Endothelial cell (in vitro differentiated cells): ENCODE data around the gene PLAAT2. TPM values are rescaled to one million over a fixed set of nuclear protein-coding genes. Genes with fewer than 3 reads are reported as not detected.

Experiments
- DNase-seq: peaks from one replicate; pipeline ENCODE4 v3.0.0; 2021; ENCODE audit warnings: low spot score
- H3K27ac Mint-ChIP-seq: one replicate; pipeline ENCODE4 v1.8.0; 2021; ENCODE audit warnings: mixed read lengths, inconsistent platforms; ENCODE audit not compliant: unreplicated experiment
- H3K27me3 Mint-ChIP-seq: one replicate; pipeline ENCODE4 v1.8.0; 2021; ENCODE audit warnings: mild to moderate bottlenecking, moderate library complexity, mixed read lengths, inconsistent platforms; ENCODE audit not compliant: unreplicated experiment
- H3K36me3 Mint-ChIP-seq: one replicate; pipeline ENCODE4 v1.8.0; 2021; ENCODE audit warnings: mild to moderate bottlenecking, low read depth, mixed read lengths, inconsistent platforms; ENCODE audit not compliant: unreplicated experiment
- H3K4me1 Mint-ChIP-seq: one replicate; pipeline ENCODE4 v1.8.0; 2021; ENCODE audit warnings: mild to moderate bottlenecking, mixed read lengths, inconsistent platforms; ENCODE audit not compliant: unreplicated experiment
- H3K4me3 Mint-ChIP-seq: one replicate; pipeline ENCODE4 v1.8.0; 2021; ENCODE audit warnings: mild to moderate bottlenecking, mixed read lengths, inconsistent platforms; ENCODE audit not compliant: unreplicated experiment
- H3K9me3 Mint-ChIP-seq: one replicate; pipeline ENCODE4 v1.8.0; 2021; ENCODE audit warnings: mixed read lengths, inconsistent platforms; ENCODE audit not compliant: unreplicated experiment
- total RNA-seq: library from RNA; stranded (reverse); fragmentation: NEBNext Ultra II Directional; extraction: Animal tissue kit (Norgen Biotek cat#: 25700); gene quantifications from one replicate; pipeline ENCODE4 v1.2.1, GENCODE V29; 2021; ENCODE audit not compliant: unreplicated experiment
- TF ChIP-seq, protein P1 (sequence below): fragments of 200-600 bp; sonication (generic); IDR thresholded peaks from one replicate; pipeline ENCODE4 v1.5.0; 2021; ENCODE audit warnings: antibody characterized with exemption; ENCODE audit not compliant: unreplicated experiment

Gene PLAAT2
- total RNA-seq, 1 donor from 2014 or later: not detected

DNA sequence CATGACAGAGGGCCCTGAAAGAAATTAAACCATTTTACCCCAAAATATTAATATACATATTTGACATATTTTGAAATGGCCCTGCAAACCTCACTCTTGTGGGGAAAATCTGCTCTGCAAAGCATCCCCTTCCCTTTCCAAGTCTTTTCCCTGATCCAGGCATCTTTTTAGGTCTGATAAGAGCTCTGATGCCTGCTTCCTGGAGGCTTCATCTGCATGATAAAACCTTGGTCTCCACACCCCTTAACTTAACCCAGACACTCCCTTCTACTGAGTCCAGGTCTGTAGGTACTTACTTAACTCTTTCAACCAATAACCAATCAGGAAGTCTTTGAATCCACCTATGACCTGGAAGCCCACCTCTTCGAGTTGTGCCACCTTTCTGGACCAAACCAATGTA, 59.1 kb downstream of the PLAAT2 start:
- peaks cover 15% of the 10 kb centered on the region for H3K36me3 Mint-ChIP-seq
- TF ChIP-seq, protein P1, sequence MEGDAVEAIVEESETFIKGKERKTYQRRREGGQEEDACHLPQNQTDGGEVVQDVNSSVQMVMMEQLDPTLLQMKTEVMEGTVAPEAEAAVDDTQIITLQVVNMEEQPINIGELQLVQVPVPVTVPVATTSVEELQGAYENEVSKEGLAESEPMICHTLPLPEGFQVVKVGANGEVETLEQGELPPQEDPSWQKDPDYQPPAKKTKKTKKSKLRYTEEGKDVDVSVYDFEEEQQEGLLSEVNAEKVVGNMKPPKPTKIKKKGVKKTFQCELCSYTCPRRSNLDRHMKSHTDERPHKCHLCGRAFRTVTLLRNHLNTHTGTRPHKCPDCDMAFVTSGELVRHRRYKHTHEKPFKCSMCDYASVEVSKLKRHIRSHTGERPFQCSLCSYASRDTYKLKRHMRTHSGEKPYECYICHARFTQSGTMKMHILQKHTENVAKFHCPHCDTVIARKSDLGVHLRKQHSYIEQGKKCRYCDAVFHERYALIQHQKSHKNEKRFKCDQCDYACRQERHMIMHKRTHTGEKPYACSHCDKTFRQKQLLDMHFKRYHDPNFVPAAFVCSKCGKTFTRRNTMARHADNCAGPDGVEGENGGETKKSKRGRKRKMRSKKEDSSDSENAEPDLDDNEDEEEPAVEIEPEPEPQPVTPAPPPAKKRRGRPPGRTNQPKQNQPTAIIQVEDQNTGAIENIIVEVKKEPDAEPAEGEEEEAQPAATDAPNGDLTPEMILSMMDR: no peak
- H3K27me3 Mint-ChIP-seq: peaks cover 10% of the 10 kb centered on the region
- no peak for DNase-seq
- H3K4me1 Mint-ChIP-seq: peaks cover 16% of the 10 kb centered on the region
- H3K4me3 Mint-ChIP-seq: no peak overlapping the region
- no peak overlapping the region for H3K27ac Mint-ChIP-seq
- peaks cover 13% of the 10 kb centered on the region for H3K9me3 Mint-ChIP-seq

DNA sequence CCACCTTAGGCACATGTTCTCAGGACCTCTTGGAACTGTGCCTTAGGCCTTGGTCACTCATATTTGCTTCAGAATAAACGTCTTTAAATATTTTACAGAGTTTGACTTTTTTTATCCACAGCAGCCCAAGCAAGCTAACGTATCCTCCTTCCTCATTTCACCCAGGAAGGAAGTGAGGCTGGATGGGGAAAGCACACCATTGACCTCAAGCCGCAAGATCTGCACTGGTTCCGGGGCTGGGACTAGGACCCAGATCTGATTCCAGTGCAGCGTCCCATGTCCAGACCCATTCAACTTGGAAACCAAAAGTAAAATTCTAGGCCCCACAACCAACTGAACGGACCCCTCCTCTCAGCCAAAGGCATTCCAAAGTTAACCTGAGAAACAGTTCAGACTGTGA, 59.7 kb downstream of the PLAAT2 start:
- peaks cover 10% of the 10 kb centered on the region for H3K27me3 Mint-ChIP-seq
- H3K4me3 Mint-ChIP-seq: no peak overlapping the region
- TF ChIP-seq, protein P1: no peak
- H3K27ac Mint-ChIP-seq: no peak overlapping the region
- H3K9me3 Mint-ChIP-seq: peaks cover 13% of the 10 kb centered on the region
- H3K36me3 Mint-ChIP-seq: peaks cover 15% of the 10 kb centered on the region
- no peak for DNase-seq
- H3K4me1 Mint-ChIP-seq: peaks cover 16% of the 10 kb centered on the region

Other genes starting within 250 kb of the PLAAT2 start
- gene SLC22A9, start 193.6 kb downstream of the PLAAT2 start, total RNA-seq: not detected
- gene PLAAT5, start 72.2 kb downstream of the PLAAT2 start, total RNA-seq: 3.8 TPM
- 0.67 TPM for gene LGALS12, start 57.3 kb downstream of the PLAAT2 start, total RNA-seq
- not detected for gene PLAAT4, start 26.6 kb downstream of the PLAAT2 start, total RNA-seq
- gene PLAAT3, start 51.1 kb upstream of the PLAAT2 start, total RNA-seq: 14.1 TPM
- 35.6 TPM for gene ATL3, start 108.0 kb upstream of the PLAAT2 start, total RNA-seq
- 103 TPM for gene RTN3, start 118.1 kb upstream of the PLAAT2 start, total RNA-seq
- 41.1 TPM for gene ZFTA, start 205.4 kb upstream of the PLAAT2 start, total RNA-seq